Activated CD8-positive, alpha-beta T cell treated with anti-CD3 and anti-CD28 coated beads for 36 hours (primary cell): ENCODE measurements around the gene ZNF219. TPM values are rescaled to one million over a fixed set of nuclear protein-coding genes. Genes with fewer than 3 reads are reported as not detected.

Experiments used
- ATAC-seq: fragments of 200-7000 bp; cut with Tn5 transposase; one replicate; pipeline ENCODE4 v1.10.0; 2021; ENCODE audit warnings: mild to moderate bottlenecking, moderate library complexity
- CTCF ChIA-PET: fragments of 350-600 bp; sonication (Branson Sonifier 250); formaldehyde crosslinking; loops from one replicate; lab custom pipeline; 2021; ENCODE audit warnings: antibody characterized with exemption; lab: Charles Lee
- POLR2A ChIA-PET: fragments of 350-600 bp; sonication (Branson Sonifier 250); formaldehyde crosslinking; loops from one replicate; lab custom pipeline; 2021; ENCODE audit warnings: antibody characterized with exemption; lab: Charles Lee
- DNase-seq: peaks from one replicate; pipeline ENCODE4 v3.0.0-alpha.2; 2020
- H3K27ac Mint-ChIP-seq: one replicate; pipeline ENCODE4 v1.8.0; 2021; ENCODE audit warnings: mild to moderate bottlenecking, mixed read lengths
- H3K27me3 Mint-ChIP-seq: one replicate; pipeline ENCODE4 v1.8.0; 2021; ENCODE audit warnings: mixed read lengths
- H3K36me3 Mint-ChIP-seq: one replicate; pipeline ENCODE4 v1.8.0; 2021; ENCODE audit warnings: low read depth, mixed read lengths
- H3K4me1 Mint-ChIP-seq: one replicate; pipeline ENCODE4 v1.8.0; 2021; ENCODE audit warnings: low read depth, mixed read lengths
- H3K4me3 Mint-ChIP-seq: one replicate; pipeline ENCODE4 v1.8.0; 2021; ENCODE audit warnings: mild to moderate bottlenecking, moderate library complexity, mixed read lengths
- H3K9me3 Mint-ChIP-seq: one replicate; pipeline ENCODE4 v1.8.0; 2021; ENCODE audit warnings: mixed read lengths
- intact Hi-C: fragments of 100-400 bp; cut with micrococcal nuclease; formaldehyde crosslinking; loops from one replicate; pipeline ENCODE4 v1.10.0; 2022
- total RNA-seq, 2 experiments: library from RNA; stranded (reverse); gene quantifications; one replicate each; pipeline ENCODE4 v1.2.3, GENCODE V29; 2021
- TF ChIP-seq, protein P1 (sequence below): fragments of 200-600 bp; IDR thresholded peaks from one replicate; pipeline ENCODE4 v1.8.0; 2022; ENCODE audit warnings: antibody characterized with exemption, mild to moderate bottlenecking

Gene ZNF219
- total RNA-seq, 2 experiments from 2014 or later, result 7.2 to 8.2 TPM

DNA sequence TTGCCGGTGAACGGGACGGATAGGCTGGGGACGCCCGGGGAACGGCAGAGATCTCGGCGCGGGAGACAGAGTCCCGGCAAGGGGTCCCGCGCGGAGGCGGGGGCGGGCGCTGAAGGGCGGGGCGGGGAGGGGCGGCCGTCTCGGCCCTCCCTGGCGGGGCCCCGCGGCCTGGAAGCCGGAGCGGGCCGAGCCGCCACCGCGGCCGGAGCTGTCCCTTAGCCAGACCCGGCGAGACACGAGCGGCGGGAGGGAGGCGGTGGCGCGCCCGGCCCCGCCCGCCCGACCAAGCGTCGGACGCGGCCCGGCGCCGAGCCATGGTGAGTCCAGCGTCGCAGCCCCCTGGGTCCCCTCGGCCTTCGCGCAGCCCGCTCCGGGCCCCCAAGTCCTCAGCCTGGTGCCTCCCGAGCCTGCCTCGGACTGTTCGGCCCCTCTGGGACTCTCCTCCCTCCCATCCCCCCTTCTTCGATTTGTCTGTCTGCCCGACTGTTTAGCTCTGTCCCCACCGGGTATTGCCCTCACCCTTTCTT, 28.3 kb downstream of the ZNF219 start, which contains the start of gene ARHGEF40:
ARHGEF40 (plus strand) TSS at position 222 of the 527 bp plus-strand sequence; CDS start at position 315, 93 bp downstream.
- peaks cover 62% of the 10 kb centered on the region for H3K27me3 Mint-ChIP-seq
- ATAC-seq, result peak; percentile 5

DNA sequence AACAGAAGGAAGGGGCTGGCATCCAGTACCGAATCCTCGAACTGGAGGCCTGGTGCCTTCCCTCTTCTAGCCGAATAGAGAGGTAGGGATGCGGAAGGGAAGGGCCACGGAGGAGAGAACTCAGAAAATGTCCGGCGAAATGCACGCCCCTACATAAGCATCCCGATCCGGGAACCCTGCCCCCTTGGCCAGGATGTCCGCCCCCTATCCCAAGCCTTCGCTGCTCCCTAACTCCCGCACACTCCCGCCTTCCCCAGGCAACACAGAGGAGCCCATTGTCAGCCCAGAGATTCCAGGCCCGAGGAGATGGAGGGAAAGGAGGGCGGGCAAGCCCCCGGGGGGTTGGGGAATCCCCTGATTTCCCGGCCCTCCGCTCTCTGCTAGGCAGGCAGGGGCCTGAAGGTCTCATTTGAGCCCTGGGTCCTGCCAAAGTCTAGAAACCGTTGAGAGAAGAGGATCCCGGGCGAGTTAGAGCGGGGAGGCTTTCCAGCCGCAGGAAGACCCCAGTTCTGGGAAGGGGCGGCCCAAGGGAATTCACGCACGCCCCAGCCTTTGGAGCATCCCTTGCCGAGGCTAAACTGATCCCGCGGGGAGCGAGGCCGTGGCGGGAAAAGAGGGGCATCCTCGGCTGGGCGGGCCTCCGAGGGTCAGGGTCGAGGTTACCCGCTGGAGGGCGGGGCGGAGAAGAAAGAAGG, 28.9 kb downstream of the ZNF219 start:
- H3K9me3 Mint-ChIP-seq, result no peaks in the 10 kb centered on the region
- intact Hi-C loops, result loop anchor here (2.0 kb wide), 1 partner anchor 37 kb away; no protein-coding TSS in a partner anchor
- no peak for DNase-seq
- H3K4me1 Mint-ChIP-seq, result peaks cover 31% of the 10 kb centered on the region
- peak overlapping the region; percentile 62 for H3K4me3 Mint-ChIP-seq
- peaks cover 64% of the 10 kb centered on the region for H3K27me3 Mint-ChIP-seq
- ChIA-PET CTCF (interaction anchor here (0.7 to 6.4 kb wide), 17 partner anchors 7 to 55 kb away, joined by 3 to 121 read pairs (median 6); partner anchors contain the start of genes TMEM253 and ZNF219), POLR2A (interaction anchor here (1.3 to 1.6 kb wide), 2 partner anchors 26 to 137 kb away, joined by 3 to 6 read pairs; no protein-coding TSS in a partner anchor)
- no peak overlapping the region for H3K27ac Mint-ChIP-seq
- no peaks in the 10 kb centered on the region for H3K36me3 Mint-ChIP-seq
- no peak for ATAC-seq
- TF ChIP-seq, protein P1, sequence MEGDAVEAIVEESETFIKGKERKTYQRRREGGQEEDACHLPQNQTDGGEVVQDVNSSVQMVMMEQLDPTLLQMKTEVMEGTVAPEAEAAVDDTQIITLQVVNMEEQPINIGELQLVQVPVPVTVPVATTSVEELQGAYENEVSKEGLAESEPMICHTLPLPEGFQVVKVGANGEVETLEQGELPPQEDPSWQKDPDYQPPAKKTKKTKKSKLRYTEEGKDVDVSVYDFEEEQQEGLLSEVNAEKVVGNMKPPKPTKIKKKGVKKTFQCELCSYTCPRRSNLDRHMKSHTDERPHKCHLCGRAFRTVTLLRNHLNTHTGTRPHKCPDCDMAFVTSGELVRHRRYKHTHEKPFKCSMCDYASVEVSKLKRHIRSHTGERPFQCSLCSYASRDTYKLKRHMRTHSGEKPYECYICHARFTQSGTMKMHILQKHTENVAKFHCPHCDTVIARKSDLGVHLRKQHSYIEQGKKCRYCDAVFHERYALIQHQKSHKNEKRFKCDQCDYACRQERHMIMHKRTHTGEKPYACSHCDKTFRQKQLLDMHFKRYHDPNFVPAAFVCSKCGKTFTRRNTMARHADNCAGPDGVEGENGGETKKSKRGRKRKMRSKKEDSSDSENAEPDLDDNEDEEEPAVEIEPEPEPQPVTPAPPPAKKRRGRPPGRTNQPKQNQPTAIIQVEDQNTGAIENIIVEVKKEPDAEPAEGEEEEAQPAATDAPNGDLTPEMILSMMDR, result no peak

More for the DNA sequence above, 28.3 kb downstream of the ZNF219 start, which contains the start of gene ARHGEF40:
- H3K4me3 Mint-ChIP-seq, result peak within 1 kb of the TSS; percentile 69
- H3K4me1 Mint-ChIP-seq, result peaks cover 31% of the 10 kb centered on the region
- POLR2A ChIA-PET, result interaction anchor here (1.0 to 2.5 kb wide), 5 partner anchors 17 to 137 kb away, joined by 3 to 16 read pairs (median 6); no protein-coding TSS in a partner anchor
- H3K27ac Mint-ChIP-seq, result no peak within 1 kb of the TSS
- H3K36me3 Mint-ChIP-seq, result no peaks in the 10 kb centered on the region
- H3K9me3 Mint-ChIP-seq, result no peaks in the 10 kb centered on the region
- CTCF ChIA-PET, result interaction anchor here (0.7 to 6.4 kb wide), 12 partner anchors 8 to 99 kb away, joined by 3 to 70 read pairs (median 5); partner anchors contain the start of gene ZNF219
- intact Hi-C loops, result no loop called here
- DNase-seq, result peak; percentile 35
- TF ChIP-seq, protein P1, result no peak

DNA sequence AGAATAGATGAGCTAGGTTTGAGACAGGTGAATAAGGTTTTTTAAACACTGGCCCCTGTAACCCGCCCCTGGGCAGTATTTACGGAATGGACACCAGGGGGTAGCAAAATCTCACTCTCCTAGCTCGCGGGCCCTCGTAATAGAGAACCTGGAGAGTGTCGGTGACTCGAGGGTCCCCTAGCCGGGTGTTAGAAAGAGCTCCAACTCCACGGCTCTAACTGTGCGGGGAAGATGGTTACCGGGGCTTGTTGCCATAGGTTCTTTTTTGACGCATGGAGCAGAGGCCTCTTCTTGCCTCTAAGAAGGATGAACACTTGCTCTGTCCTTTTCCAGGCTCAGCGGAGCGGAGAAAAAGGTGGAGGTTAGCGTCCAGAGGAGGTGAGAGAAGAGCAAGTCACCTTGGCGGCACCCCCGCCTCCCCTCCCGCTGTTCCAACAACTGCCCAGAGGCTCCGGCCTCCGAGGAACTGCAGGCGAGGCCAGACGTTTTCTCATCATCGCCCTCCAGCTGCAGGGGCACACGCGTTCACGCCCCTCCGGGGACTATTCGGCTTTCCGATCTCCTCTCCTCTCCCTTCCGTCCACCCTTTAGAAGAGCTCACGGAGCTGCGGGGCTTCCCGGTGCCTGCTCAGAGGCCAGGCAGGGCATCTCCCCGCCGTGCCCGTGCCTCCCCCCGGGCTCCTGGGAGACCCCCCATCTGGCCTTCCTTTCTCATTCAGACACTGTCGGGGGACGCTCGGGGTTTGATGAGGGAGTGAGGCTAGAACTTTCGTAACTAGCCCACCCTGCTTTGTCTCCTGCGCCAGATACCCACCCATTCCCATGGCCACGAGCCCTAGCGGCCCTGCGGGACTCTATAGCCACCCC, 29.7 kb downstream of the ZNF219 start:
- TF ChIP-seq, protein P1, result peak; percentile 49
- peak; percentile 74 for DNase-seq
- H3K36me3 Mint-ChIP-seq, result no peaks in the 10 kb centered on the region
- peak overlapping the region; percentile 62 for H3K4me3 Mint-ChIP-seq
- ChIA-PET CTCF (interaction anchor here (0.6 to 5.3 kb wide), 21 partner anchors 9 to 97 kb away, joined by 3 to 121 read pairs (median 5); partner anchors contain the start of genes TMEM253 and TPPP2), POLR2A (interaction anchor here (0.6 to 1.6 kb wide), 2 partner anchors 27 to 29 kb away, joined by 3 to 6 read pairs; no protein-coding TSS in a partner anchor)
- H3K27ac Mint-ChIP-seq, result no peak overlapping the region
- intact Hi-C loops, result loop anchor here (2.0 kb wide), 1 partner anchor 38 kb away; no protein-coding TSS in a partner anchor
- peak; percentile 63 for ATAC-seq
- H3K9me3 Mint-ChIP-seq, result no peaks in the 10 kb centered on the region
- H3K27me3 Mint-ChIP-seq, result peaks cover 64% of the 10 kb centered on the region
- peaks cover 31% of the 10 kb centered on the region for H3K4me1 Mint-ChIP-seq

DNA sequence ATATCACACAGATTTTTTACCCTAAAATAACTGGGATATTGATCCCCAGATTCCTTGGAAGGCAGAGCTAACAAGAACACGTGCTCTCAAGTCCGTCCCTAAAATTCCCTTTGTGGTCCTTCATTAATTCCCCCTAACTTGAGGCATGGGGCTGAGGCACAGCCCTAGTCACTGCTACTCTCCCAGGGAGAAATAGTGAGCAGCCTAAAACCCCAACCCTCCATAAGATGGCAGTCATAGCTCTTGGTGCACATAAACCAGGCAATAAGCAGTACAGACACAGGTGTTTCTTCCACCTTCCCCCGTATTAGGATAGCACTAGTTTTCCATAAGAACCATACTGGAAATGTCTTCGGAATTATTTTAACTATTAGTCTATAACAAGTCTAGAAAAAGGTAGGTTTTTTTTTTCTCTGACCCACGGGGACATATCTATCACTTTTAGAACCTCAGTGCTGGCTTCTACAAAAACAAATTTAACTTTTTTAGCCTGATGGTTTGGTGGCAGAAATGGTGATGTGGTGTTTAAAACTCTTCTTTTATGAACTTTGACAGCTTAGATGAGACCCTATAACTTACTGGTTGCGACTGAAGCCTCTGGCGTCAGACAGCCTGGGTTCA, 31.5 kb downstream of the ZNF219 start:
- Mint-ChIP-seq H3K4me1 (peaks cover 29% of the 10 kb centered on the region), H3K27me3 (peaks cover 58% of the 10 kb centered on the region), H3K9me3 (no peaks in the 10 kb centered on the region), H3K36me3 (no peaks in the 10 kb centered on the region), H3K27ac (no peak overlapping the region), H3K4me3 (no peak overlapping the region)
- TF ChIP-seq, protein P1, result no peak
- DNase-seq (no peak), ATAC-seq (no peak)
- CTCF ChIA-PET, result interaction anchor here (1.0 to 5.3 kb wide), 10 partner anchors 17 to 96 kb away, joined by 3 to 121 read pairs (median 18); partner anchors contain the start of genes SLC39A2 and TMEM253
- intact Hi-C loops, result no loop called here
- POLR2A ChIA-PET, result interaction anchor here (1.0 to 1.2 kb wide), 2 partner anchors 31 to 38 kb away, joined by 3 to 4 read pairs; no protein-coding TSS in a partner anchor
